DND-41 (cell line): ENCODE data around the gene STAC.

Experiments
- ATAC-seq: fragments of 200-7000 bp; cut with Tn5 transposase; 3 replicates; pipeline ENCODE4 v1.9.1; 2021; ENCODE audit warnings: low read depth; ENCODE audit not compliant: insufficient read depth
- DNase-seq: peaks from one replicate; pipeline ENCODE4 v3.0.0-alpha.2; 2020
- H2AFZ ChIP-seq: 2 replicates; pipeline ENCODE4 v1.6.0; 2012; ENCODE audit warnings: low read depth, low read length
- H3K27ac ChIP-seq: 2 replicates; pipeline ENCODE4 v1.5.1; 2012; ENCODE audit warnings: low read length, inconsistent platforms
- H3K27me3 ChIP-seq: fragments of 200-600 bp; sonication (generic); 2 replicates; pipeline ENCODE4 v1.6.0; 2012; ENCODE audit warnings: low read length, mild to moderate bottlenecking, inconsistent platforms; ENCODE audit not compliant: insufficient read depth, poor library complexity
- H3K36me3 ChIP-seq: 2 replicates; pipeline ENCODE4 v1.5.1; 2012; ENCODE audit warnings: low read length, inconsistent platforms; ENCODE audit not compliant: insufficient read depth
- H3K4me1 ChIP-seq: 2 replicates; pipeline ENCODE4 v1.5.1; 2012; ENCODE audit warnings: mild to moderate bottlenecking, low read length; ENCODE audit not compliant: insufficient read depth
- H3K4me2 ChIP-seq: 2 replicates; pipeline ENCODE4 v1.6.0; 2012; ENCODE audit warnings: mild to moderate bottlenecking, moderate library complexity, low read length, inconsistent platforms; ENCODE audit not compliant: insufficient read depth
- H3K4me3 ChIP-seq, 2 experiments: fragments of 200-600 bp in 1 of 2; shearing (Covaris generic) in 1 of 2; 2 replicates each; pipeline ENCODE4 v1.5.1; 2012 to 2016; ENCODE audit warnings: inconsistent platforms in 2 of 2, low read length in 2 of 2, mild to moderate bottlenecking in 2 of 2, low read depth in 1 of 2, moderate library complexity in 1 of 2
- H3K79me2 ChIP-seq: 2 replicates; pipeline ENCODE4 v1.6.0; 2012; ENCODE audit warnings: low read length, inconsistent platforms; ENCODE audit not compliant: insufficient read depth
- H3K9ac ChIP-seq: 2 replicates; pipeline ENCODE4 v1.6.0; 2012; ENCODE audit warnings: low read depth, mild to moderate bottlenecking, inconsistent platforms, low read length, moderate library complexity
- H3K9me3 ChIP-seq: 2 replicates; pipeline ENCODE4 v1.5.1; 2012; ENCODE audit warnings: low read length, moderate library complexity, mild to moderate bottlenecking, inconsistent platforms; ENCODE audit not compliant: insufficient read depth, severe bottlenecking
- H4K20me1 ChIP-seq: 2 replicates; pipeline ENCODE4 v1.6.0; 2012; ENCODE audit warnings: low read length; ENCODE audit not compliant: insufficient read depth
- EZH2 ChIP-seq: IDR thresholded peaks from 3 replicates; pipeline ENCODE4 v1.6.1; 2012; ENCODE audit warnings: borderline replicate concordance, low read depth, mild to moderate bottlenecking, moderate library complexity, low read length, inconsistent platforms; ENCODE audit not compliant: severe bottlenecking
- TF ChIP-seq, protein P1 (sequence below): IDR thresholded peaks from 2 replicates; pipeline ENCODE4 v1.5.1; 2012; ENCODE audit warnings: borderline replicate concordance, low read length, moderate library complexity, mild to moderate bottlenecking; ENCODE audit not compliant: poor library complexity, severe bottlenecking; ENCODE audit errors: extremely low read depth

Gene STAC

DNA sequence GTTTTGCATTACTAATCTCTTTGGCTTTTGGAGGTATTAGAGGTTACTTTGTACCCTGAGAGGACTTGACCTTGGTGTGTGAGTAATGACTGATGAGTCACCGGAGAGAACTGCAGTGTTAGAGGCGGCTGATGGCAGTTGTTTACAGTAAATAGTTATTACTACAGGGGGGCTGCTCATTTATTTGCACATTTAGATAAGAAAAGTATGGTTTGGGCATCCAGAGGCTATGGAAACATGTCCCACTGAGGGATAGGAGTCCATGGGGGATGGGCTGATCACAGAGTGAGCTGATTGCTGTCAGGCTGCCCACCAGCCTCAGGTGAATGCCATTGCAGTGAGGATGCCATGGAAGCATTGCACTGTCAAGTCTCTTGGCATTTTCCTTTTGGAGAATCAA, 17.3 kb upstream of the STAC start:
- H3K27me3 ChIP-seq: peaks cover 8% of the 10 kb centered on the region
- DNase-seq: no peak
- no peak overlapping the region for H3K9ac ChIP-seq
- no peaks in the 10 kb centered on the region for H3K36me3 ChIP-seq
- H3K79me2 ChIP-seq: no peaks in the 10 kb centered on the region
- no peak for ATAC-seq
- no peaks in the 10 kb centered on the region for H3K4me1 ChIP-seq
- H3K4me3 ChIP-seq: no peak overlapping the region
- H4K20me1 ChIP-seq: no peaks in the 10 kb centered on the region
- H3K27ac ChIP-seq: no peak overlapping the region
- no peak overlapping the region for H3K4me2 ChIP-seq
- no peak for TF ChIP-seq EZH2
- TF ChIP-seq, protein P1, sequence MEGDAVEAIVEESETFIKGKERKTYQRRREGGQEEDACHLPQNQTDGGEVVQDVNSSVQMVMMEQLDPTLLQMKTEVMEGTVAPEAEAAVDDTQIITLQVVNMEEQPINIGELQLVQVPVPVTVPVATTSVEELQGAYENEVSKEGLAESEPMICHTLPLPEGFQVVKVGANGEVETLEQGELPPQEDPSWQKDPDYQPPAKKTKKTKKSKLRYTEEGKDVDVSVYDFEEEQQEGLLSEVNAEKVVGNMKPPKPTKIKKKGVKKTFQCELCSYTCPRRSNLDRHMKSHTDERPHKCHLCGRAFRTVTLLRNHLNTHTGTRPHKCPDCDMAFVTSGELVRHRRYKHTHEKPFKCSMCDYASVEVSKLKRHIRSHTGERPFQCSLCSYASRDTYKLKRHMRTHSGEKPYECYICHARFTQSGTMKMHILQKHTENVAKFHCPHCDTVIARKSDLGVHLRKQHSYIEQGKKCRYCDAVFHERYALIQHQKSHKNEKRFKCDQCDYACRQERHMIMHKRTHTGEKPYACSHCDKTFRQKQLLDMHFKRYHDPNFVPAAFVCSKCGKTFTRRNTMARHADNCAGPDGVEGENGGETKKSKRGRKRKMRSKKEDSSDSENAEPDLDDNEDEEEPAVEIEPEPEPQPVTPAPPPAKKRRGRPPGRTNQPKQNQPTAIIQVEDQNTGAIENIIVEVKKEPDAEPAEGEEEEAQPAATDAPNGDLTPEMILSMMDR: no peak
- no peaks in the 10 kb centered on the region for H3K9me3 ChIP-seq
- no peak overlapping the region for H2AFZ ChIP-seq

DNA sequence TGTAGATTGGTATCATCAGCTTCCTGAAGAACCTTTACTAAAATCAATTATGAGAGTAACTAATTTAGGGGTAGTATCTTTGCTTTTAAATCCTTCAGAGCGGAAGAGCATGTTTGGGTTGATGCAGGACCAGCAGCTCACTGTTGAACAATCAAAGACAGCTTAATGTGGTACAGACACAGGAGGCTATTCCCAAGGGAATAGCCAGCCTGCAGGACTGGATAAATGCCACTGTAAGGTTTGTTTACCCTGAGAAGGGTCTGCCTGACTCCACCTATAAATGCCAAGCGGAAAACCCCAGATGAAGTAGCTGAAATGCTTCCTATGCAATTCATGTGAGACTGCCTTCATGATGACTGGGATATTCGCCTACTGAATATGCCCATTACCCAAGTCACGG, 16.0 kb upstream of the STAC start:
- no peak for TF ChIP-seq EZH2
- TF ChIP-seq, protein P1: no peak
- Histone ChIP-seq H3K79me2 (no peaks in the 10 kb centered on the region), H3K9me3 (no peaks in the 10 kb centered on the region), H3K4me2 (no peak overlapping the region), H3K4me1 (no peaks in the 10 kb centered on the region), H4K20me1 (no peaks in the 10 kb centered on the region), H3K27me3 (peaks cover 7% of the 10 kb centered on the region), H3K4me3 (no peak overlapping the region), H3K36me3 (no peaks in the 10 kb centered on the region), H3K9ac (no peak overlapping the region), H3K27ac (no peak overlapping the region), H2AFZ (no peak overlapping the region)
- ATAC-seq (no peak), DNase-seq (no peak)

DNA sequence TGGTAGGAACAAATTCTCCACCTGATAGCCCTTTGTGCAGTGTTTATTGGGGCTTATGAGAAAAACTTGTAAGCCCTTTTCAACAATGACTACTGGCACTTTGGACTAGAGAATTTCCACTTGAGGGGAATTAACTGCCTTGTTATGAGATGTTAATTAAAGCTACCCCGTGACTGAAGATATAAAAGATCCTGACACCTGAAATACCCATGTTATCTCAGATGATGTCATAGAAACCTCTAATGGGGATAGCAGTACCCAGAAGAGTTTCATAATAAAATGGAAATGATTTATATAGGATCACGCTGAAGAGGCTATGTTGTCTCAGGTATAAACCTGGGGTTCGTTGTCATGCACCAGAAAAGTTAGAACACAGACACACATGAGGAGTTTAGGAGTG, 14.5 kb upstream of the STAC start:
- H3K4me1 ChIP-seq: no peaks in the 10 kb centered on the region
- H3K36me3 ChIP-seq: no peaks in the 10 kb centered on the region
- no peak for ATAC-seq
- no peaks in the 10 kb centered on the region for H4K20me1 ChIP-seq
- TF ChIP-seq, protein P1: no peak
- TF ChIP-seq EZH2: no peak
- no peak overlapping the region for H3K4me3 ChIP-seq
- DNase-seq: no peak
- no peaks in the 10 kb centered on the region for H3K9me3 ChIP-seq
- peaks cover 7% of the 10 kb centered on the region for H3K27me3 ChIP-seq
- no peak overlapping the region for H3K9ac ChIP-seq
- no peak overlapping the region for H3K4me2 ChIP-seq
- no peaks in the 10 kb centered on the region for H3K79me2 ChIP-seq
- H3K27ac ChIP-seq: no peak overlapping the region
- no peak overlapping the region for H2AFZ ChIP-seq

DNA sequence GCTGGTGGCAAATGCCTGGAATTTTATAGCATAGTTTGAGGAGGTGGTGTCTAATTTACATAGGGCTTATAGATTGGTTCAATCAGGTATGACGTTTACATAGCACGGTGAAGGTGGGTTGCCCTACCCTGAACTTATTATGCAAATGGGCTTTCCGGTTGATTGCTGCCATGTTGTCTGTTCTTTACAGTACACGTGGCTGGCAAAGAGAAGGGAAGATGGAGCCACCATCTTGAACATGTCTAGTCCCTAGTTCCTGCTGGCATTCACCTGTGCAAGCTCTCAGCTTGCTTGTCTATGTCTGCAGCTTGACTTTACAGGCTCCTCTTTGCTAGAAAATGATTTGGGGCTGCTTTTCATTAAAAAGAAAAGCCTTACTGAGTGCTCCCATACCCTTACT, 14.0 kb upstream of the STAC start:
- Histone ChIP-seq H2AFZ (no peak overlapping the region), H3K4me2 (no peak overlapping the region)

More for the DNA sequence above, 14.0 kb upstream of the STAC start:
- no peak for TF ChIP-seq EZH2
- TF ChIP-seq, protein P1: no peak
- DNase-seq (no peak), ATAC-seq (no peak)
- Histone ChIP-seq H4K20me1 (no peaks in the 10 kb centered on the region), H3K9ac (no peak overlapping the region), H3K9me3 (no peaks in the 10 kb centered on the region), H3K27me3 (peaks cover 7% of the 10 kb centered on the region), H3K27ac (no peak overlapping the region), H3K4me3 (no peak overlapping the region), H3K79me2 (no peaks in the 10 kb centered on the region), H3K4me1 (no peaks in the 10 kb centered on the region), H3K36me3 (no peaks in the 10 kb centered on the region)
